ENCODE data around the gene DAGLA.

Gene DAGLA

DNA sequence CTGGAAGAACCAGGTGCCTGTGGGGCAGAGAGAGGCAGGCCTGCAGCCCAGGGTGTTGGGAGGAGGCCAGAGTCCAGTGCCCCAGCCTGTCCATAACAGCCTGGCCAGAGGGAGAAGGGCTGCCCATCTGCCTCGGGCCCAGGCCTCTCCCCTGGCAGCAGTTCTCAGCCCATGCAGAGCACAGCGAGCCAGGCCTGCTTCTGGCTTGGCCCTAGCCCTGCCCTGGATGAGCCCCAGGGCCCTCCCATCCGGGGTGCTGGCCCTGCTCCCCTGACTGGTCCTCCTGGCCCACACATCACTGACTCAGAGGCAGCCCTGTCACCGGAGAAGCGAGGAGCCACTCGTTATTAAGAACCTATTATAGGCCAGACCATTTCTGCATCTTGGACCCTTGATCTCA is 52.5 kb downstream of the DAGLA start:
- no peak for DNase-seq

GRCh38 chr11:61733120-61733978 is 53.2 kb downstream of the DAGLA start:
- DNase-seq: peak; percentile 78

DNA sequence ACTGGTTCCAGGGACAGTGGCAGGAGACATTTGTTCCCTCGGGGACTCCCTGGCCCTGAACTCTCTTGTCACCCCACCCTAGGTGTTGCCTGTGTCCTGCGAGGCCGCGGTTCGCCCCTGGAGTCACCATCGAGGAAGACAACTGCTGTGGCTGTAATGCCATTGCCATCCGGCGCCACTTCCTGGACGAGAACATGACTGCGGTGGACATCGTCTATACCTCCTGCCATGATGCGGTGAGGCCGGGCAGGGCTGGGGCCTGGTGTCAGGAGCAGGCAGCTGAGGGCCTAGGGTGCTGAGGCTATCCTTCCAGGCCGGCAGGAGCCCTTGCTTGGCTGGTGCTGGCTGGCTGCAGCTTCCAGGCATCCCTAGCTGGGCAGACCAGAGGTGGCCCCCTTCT is 54.6 kb downstream of the DAGLA start:
- no peak for DNase-seq

GRCh38 chr11:61735391-61735790 is 55.2 kb downstream of the DAGLA start:
- DNase-seq: no peak

GRCh38 chr11:61736310-61736709 is 56.1 kb downstream of the DAGLA start:
- no peak for DNase-seq

DNA sequence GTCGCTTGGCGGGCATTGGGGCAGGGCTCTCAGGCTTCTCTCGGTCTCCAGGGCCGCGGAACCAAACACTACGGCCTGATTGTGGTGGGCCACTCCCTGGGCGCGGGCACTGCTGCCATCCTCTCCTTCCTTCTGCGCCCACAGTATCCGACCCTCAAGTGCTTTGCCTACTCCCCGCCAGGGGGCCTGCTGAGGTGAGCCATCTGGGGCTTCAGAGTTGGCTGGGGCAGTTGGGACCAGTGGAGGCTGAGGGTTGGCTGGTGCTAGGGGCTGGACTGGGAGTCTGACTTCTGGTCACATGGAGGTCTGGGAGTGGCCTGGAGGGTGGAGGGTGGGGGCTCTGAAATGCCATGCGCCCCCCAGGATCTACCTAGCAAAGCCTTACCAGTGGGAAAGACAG is 56.9 kb downstream of the DAGLA start:
- DNase-seq: no peak

GRCh38 chr11:61737636-61738386 is 57.6 kb downstream of the DAGLA start:
- DNase-seq: no peak

DNA sequence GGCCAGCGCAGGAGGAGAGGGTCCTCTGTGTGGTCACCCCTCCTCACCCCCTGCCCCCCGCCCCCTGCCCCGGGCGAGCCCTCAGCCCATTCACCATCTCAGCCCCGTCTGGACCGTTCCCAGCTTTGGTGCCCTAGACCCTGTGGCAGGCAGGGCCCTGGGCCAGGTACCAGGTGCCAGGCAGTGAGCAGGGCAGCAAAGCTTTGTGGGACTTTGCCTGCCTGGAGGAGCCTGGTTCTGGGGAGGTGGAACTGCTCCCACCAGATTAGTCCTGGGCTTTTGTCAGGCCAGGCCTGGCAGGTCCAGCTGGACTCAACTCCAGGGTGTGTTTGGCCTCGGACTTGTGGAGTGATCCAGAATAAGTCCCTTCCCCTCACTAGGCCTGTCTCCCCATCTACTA is 58.6 kb downstream of the DAGLA start:
- DNase-seq: no peak

GRCh38 chr11:61739413-61739812 is 59.2 kb downstream of the DAGLA start:
- DNase-seq: no peak

DNA sequence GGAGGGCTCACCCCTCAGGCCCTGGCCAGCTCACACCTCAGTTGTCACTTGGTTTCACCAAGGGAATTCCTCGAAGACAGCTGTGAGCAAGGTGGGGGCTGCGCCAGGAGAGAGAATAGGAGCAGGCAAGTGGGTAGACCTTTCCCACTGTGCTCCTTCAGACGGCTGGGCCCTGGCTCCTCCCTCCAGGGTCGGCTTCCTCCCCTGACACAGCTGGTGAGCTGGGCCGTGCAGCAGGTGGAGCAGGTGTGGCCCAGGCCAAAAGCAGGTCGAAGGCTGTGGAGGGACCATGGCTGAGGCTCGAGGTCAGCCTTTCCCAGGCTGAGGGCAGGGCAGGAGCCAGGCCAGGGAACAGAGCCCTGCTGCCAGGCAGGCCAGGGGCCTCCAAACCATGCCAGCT is 59.8 kb downstream of the DAGLA start:
- no peak for DNase-seq

- no peak for DNase-seq
Measured at GRCh38 chr11:61742391-61742790, 62.2 kb downstream of the DAGLA start.

DNA sequence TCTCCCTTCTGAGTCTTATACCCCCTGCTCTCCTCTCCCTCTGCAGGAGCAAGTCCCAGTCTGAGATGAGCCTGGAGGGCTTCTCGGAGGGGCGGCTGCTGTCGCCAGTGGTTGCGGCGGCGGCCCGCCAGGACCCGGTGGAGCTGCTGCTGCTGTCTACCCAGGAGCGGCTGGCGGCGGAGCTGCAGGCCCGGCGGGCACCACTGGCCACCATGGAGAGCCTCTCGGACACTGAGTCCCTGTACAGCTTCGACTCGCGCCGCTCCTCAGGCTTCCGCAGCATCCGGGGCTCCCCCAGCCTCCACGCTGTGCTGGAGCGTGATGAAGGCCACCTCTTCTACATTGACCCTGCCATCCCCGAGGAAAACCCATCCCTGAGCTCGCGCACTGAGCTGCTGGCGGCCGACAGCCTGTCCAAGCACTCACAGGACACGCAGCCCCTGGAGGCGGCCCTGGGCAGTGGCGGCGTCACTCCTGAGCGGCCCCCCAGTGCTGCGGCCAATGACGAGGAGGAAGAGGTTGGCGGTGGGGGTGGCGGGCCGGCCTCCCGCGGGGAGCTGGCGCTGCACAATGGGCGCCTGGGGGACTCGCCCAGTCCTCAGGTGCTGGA is 63.4 kb downstream of the DAGLA start:
- no peak for DNase-seq

DNA sequence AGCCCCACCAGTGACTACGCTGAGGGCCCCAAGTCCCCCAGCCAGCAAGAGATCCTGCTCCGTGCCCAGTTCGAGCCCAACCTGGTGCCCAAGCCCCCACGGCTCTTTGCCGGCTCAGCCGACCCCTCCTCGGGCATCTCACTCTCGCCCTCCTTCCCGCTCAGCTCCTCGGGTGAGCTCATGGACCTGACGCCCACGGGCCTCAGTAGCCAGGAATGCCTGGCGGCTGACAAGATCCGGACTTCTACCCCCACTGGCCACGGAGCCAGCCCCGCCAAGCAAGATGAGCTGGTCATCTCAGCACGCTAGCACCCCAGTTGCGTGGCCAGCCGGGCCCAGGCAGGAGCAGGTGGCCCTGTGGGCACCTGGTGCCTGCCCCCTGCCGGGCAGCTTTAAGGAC is 64.0 kb downstream of the DAGLA start:
- no peak for DNase-seq

- no peak for DNase-seq
Measured at GRCh38 chr11:61744609-61745156, 64.5 kb downstream of the DAGLA start.

DNA sequence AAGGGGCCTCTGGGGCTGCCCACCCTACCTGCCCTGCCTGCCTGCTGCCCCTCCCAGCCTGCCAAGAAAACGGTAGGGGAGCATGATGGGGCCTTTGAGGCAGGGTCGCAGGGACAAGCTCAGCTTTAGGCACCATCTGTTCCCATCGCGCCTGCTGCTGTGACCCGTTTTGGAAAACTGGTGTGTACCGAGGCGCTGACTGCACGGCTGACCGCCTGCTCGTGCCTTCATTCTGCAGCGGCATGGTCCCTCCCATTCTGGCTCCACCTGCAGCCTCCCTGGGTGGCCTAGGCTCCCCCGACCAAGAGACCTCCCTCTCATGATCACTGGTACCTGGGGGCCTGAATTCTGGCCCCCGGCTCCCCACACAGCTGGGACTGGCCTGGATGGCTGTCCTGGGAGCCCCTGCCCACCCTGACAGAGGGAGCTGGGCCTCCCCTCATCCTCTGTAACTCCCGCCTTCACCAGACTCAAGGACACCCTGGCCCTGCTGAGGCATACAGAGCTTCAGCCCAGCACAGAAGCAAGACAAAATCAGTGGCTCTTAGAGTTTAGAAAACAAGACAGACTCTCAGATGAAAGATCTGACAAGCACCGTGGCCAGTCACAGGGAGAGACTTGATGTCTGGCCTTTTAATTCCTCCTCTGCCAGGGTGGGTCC is 65.7 kb downstream of the DAGLA start:
- DNase-seq: no peak

DNA sequence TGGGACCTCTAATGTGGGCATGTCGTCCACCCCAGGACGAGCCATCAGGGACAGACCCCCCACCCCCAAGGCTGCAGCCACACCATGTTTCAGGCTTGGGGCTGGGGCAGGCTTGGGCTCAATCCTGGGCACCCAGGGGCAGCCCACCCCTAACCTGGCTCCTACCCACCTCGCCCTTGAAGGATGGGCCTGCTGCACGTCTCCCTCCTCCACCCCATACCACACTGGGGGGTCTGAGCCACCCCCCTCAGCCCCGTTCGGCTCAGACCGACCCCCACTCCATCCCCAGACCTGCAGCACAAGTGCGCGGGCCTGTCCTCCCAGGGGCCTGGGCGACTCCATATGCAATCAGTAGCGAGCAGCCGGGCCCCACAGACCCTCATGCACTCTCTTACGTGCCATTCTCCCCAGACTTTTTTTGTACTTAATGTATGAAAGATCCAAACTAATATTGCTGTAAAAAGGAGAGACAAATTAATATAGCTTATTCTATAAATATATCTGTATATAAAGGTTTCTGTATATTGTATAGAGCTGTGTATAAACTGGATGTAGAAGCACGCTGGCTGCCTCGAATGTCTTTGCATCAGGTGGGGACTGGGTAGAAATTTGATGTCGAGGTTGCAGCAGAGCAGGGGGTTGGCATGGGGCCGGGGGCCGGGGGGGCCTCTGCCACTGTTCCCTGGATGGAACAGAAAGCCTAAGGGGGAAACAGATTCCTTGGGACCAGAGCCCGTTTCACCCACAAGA is 66.4 kb downstream of the DAGLA start:
- no peak for DNase-seq

- peak; percentile 32 for DNase-seq
Measured at GRCh38 chr11:61747192-61747966, 67.2 kb downstream of the DAGLA start.

GRCh38 chr11:61747967-61748285 is 67.7 kb downstream of the DAGLA start:
- DNase-seq: no peak

DNA sequence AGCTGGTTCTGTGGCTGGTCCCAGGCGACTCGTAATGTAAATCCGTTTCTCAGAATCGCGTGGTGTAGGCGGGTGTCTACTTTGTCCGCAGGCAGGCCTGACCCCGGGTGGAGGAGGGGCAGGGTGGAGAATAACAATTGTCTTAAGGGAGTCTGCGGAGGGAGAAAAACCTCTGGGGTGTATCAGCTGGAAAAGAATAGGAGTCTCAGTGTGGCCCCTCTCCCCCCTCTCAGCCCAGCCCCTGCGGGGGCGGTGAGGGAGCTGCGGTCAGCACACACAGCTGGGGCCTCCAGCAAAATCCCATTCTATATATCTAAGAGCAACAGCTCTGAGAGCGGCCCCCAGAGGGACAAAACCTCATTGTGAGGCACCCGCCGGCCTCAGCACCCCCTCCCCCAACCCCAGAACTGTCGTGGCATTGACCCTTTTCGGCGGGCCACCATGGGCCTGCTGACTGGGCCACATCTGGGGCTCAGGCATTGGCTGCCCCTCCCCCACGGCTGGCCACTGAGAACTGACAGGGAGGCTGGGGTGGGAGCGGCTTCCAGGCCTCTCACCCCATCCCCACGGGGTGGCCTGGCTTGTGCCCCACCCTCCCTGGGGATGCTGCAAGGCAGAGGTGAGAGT is 69.5 kb downstream of the DAGLA start:
- DNase-seq: no peak

GRCh38 chr11:61750631-61751273 is 70.6 kb downstream of the DAGLA start:
- DNase-seq: no peak

- DNase-seq: no peak
Measured at GRCh38 chr11:61751384-61751783, 71.2 kb downstream of the DAGLA start.
